GM18861 (cell line): ENCODE data around the gene TRIM37.

ENCODE experiments used
- ATAC-seq: cut with Tn5 transposase; IDR thresholded peaks from one replicate; pipeline ENCODE4 v1.9.1; 2021; ENCODE audit not compliant: unreplicated experiment

Gene TRIM37

GRCh38 chr17:59037960-59038359, 68.7 kb downstream of the TRIM37 start:
- no peak for ATAC-seq

- ATAC-seq, result no peak
Measured at GRCh38 chr17:59030811-59031210, 75.9 kb downstream of the TRIM37 start.

- ATAC-seq, result no peak
Measured at GRCh38 chr17:59028328-59028727, 78.4 kb downstream of the TRIM37 start.

- ATAC-seq, result no peak
Measured at GRCh38 chr17:59027750-59028149, 78.9 kb downstream of the TRIM37 start.

- ATAC-seq, result no peak
Measured at GRCh38 chr17:59026176-59026939, 80.3 kb downstream of the TRIM37 start.

- ATAC-seq, result no peak
Measured at GRCh38 chr17:59024916-59025315, 81.8 kb downstream of the TRIM37 start.

GRCh38 chr17:59018019-59018418, 88.7 kb downstream of the TRIM37 start:
- no peak for ATAC-seq

GRCh38 chr17:59011975-59012374, 94.7 kb downstream of the TRIM37 start:
- no peak for ATAC-seq

GRCh38 chr17:59010026-59010425, 96.7 kb downstream of the TRIM37 start:
- ATAC-seq, result no peak

- ATAC-seq, result no peak
Measured at GRCh38 chr17:59008737-59009136, 97.9 kb downstream of the TRIM37 start.

GRCh38 chr17:59007995-59008394, 98.7 kb downstream of the TRIM37 start:
- no peak for ATAC-seq

GRCh38 chr17:59004338-59005111, 102.2 kb downstream of the TRIM37 start:
- no peak for ATAC-seq

- no peak for ATAC-seq
Measured at GRCh38 chr17:59003860-59004259, 102.8 kb downstream of the TRIM37 start.

- no peak for ATAC-seq
Measured at GRCh38 chr17:59002848-59003247, 103.8 kb downstream of the TRIM37 start.

- ATAC-seq, result no peak
Measured at GRCh38 chr17:59002126-59002525, 104.6 kb downstream of the TRIM37 start.

- ATAC-seq, result peak; percentile 66
Measured at GRCh38 chr17:59001158-59001814, 105.4 kb downstream of the TRIM37 start.

- no peak for ATAC-seq
Measured at GRCh38 chr17:59000022-59000421, 106.7 kb downstream of the TRIM37 start.

- no peak for ATAC-seq
Measured at GRCh38 chr17:58999500-58999899, 107.2 kb downstream of the TRIM37 start.

GRCh38 chr17:58998871-58999270, 107.8 kb downstream of the TRIM37 start:
- no peak for ATAC-seq

- no peak for ATAC-seq
Measured at GRCh38 chr17:58997756-58998553, 108.7 kb downstream of the TRIM37 start.

GRCh38 chr17:58996968-58997367, 109.7 kb downstream of the TRIM37 start:
- no peak for ATAC-seq
